DOHH2 (cell line): Measurements from ENCODE around the gene NFX1.

Experiments used
- H3F3A ChIP-seq: fragments of 200-600 bp; sonication (generic), shearing (Covaris generic); 2 replicates; pipeline ENCODE4 v1.6.0; 2016; ENCODE audit warnings: antibody characterized with exemption, mild to moderate bottlenecking; ENCODE audit not compliant: control insufficient read depth, insufficient read depth
- H3K27ac ChIP-seq: fragments of 200-600 bp; sonication (generic); 2 replicates; pipeline ENCODE4 v1.5.1; 2014; ENCODE audit warnings: low read depth, mild to moderate bottlenecking, low read length, moderate library complexity
- H3K27me3 ChIP-seq: fragments of 200-600 bp; sonication (generic); 2 replicates; pipeline ENCODE4 v1.6.1; 2014; ENCODE audit warnings: mild to moderate bottlenecking, low read length, mixed read lengths; ENCODE audit not compliant: control insufficient read depth
- H3K36me3 ChIP-seq: fragments of 200-600 bp; sonication (generic); 2 replicates; pipeline ENCODE4 v1.6.1; 2014; ENCODE audit warnings: mild to moderate bottlenecking, low read length, moderate library complexity, mixed read lengths; ENCODE audit not compliant: control insufficient read depth
- H3K4me1 ChIP-seq: fragments of 200-600 bp; sonication (generic); 2 replicates; pipeline ENCODE4 v1.6.1; 2014; ENCODE audit warnings: mild to moderate bottlenecking, low read length, mixed read lengths; ENCODE audit not compliant: control insufficient read depth
- H3K4me2 ChIP-seq: fragments of 200-600 bp; sonication (generic); 2 replicates; pipeline ENCODE4 v1.6.0; 2014; ENCODE audit warnings: mild to moderate bottlenecking, low read length, moderate library complexity
- H3K4me3 ChIP-seq: fragments of 200-600 bp; sonication (generic); 2 replicates; pipeline ENCODE4 v1.5.1; 2014; ENCODE audit warnings: mild to moderate bottlenecking, low read length, mixed read lengths
- H3K79me2 ChIP-seq: fragments of 200-600 bp; sonication (generic); 2 replicates; pipeline ENCODE4 v1.6.1; 2014; ENCODE audit warnings: mild to moderate bottlenecking, low read length, mixed read lengths; ENCODE audit not compliant: control insufficient read depth
- H3K9me2 ChIP-seq: fragments of 200-600 bp; sonication (generic); replicated peaks from 2 replicates; pipeline ENCODE4 v1.6.1; 2014; ENCODE audit warnings: mild to moderate bottlenecking, low read length, mixed read lengths; ENCODE audit not compliant: control insufficient read depth
- H3K9me3 ChIP-seq: fragments of 200-600 bp; sonication (generic); 2 replicates; pipeline ENCODE4 v1.6.1; 2014; ENCODE audit warnings: antibody characterized with exemption, low read length, mixed read lengths; ENCODE audit not compliant: control insufficient read depth, insufficient read depth
- H4K20me1 ChIP-seq: fragments of 200-600 bp; sonication (generic); 2 replicates; pipeline ENCODE4 v1.6.0; 2014; ENCODE audit warnings: low read depth, mild to moderate bottlenecking, antibody characterized with exemption, low read length, moderate library complexity; ENCODE audit not compliant: control insufficient read depth, insufficient read depth
- CTCF ChIP-seq: fragments of 200-600 bp; sonication (generic); IDR thresholded peaks from one replicate; pipeline ENCODE4 v1.5.1; 2014; ENCODE audit warnings: antibody characterized with exemption, mild to moderate bottlenecking, low read depth, low read length; ENCODE audit not compliant: poor library complexity, severe bottlenecking
- EZH2phosphoT487 ChIP-seq: fragments of 200-600 bp; sonication (generic); IDR thresholded peaks from 2 replicates; pipeline ENCODE4 v1.6.1; 2017; ENCODE audit warnings: borderline replicate concordance, mild to moderate bottlenecking, antibody characterized with exemption, low read length, moderate library complexity, mixed read lengths

Gene NFX1

GRCh38 chr9:33288235-33288634, 2.1 kb upstream of the NFX1 start:
- Histone ChIP-seq H3K27ac (no peak overlapping the region), H4K20me1 (no peaks in the 10 kb centered on the region), H3K36me3 (peaks cover 30% of the 10 kb centered on the region), H3K4me3 (no peak overlapping the region), H3K4me1 (peaks cover 40% of the 10 kb centered on the region), H3K9me2 (no peaks in the 10 kb centered on the region), H3F3A (peaks cover 11% of the 10 kb centered on the region), H3K4me2 (no peak overlapping the region), H3K27me3 (no peaks in the 10 kb centered on the region), H3K9me3 (no peaks in the 10 kb centered on the region), H3K79me2 (peaks cover 33% of the 10 kb centered on the region)
- no peak for TF ChIP-seq CTCF
- no peak for TF ChIP-seq EZH2phosphoT487

- H3K4me3 ChIP-seq = peak overlapping the region; percentile 99
- peaks cover 40% of the 10 kb centered on the region for H3K79me2 ChIP-seq
- peaks cover 47% of the 10 kb centered on the region for H3K4me1 ChIP-seq
- H3K9me2 ChIP-seq = no peaks in the 10 kb centered on the region
- H3K9me3 ChIP-seq = no peaks in the 10 kb centered on the region
- peaks cover 11% of the 10 kb centered on the region for H3F3A ChIP-seq
- TF ChIP-seq EZH2phosphoT487 = no peak
- no peak for TF ChIP-seq CTCF
- peak overlapping the region; percentile 99 for H3K27ac ChIP-seq
- H3K4me2 ChIP-seq = peak overlapping the region; percentile 70
- H3K36me3 ChIP-seq = peaks cover 37% of the 10 kb centered on the region
- no peaks in the 10 kb centered on the region for H4K20me1 ChIP-seq
- H3K27me3 ChIP-seq = no peaks in the 10 kb centered on the region
Measured at GRCh38 chr9:33288828-33289483, 1.4 kb upstream of the NFX1 start.

GRCh38 chr9:33289496-33289895, 820 bp upstream of the NFX1 start:
- Histone ChIP-seq H3K4me2 (peak overlapping the region; percentile 70), H3K4me1 (peaks cover 53% of the 10 kb centered on the region), H3K79me2 (peaks cover 45% of the 10 kb centered on the region), H3F3A (peaks cover 14% of the 10 kb centered on the region), H3K9me2 (no peaks in the 10 kb centered on the region), H4K20me1 (no peaks in the 10 kb centered on the region), H3K4me3 (peak overlapping the region; percentile 99), H3K27me3 (no peaks in the 10 kb centered on the region), H3K9me3 (no peaks in the 10 kb centered on the region), H3K27ac (peak overlapping the region; percentile 99), H3K36me3 (peaks cover 43% of the 10 kb centered on the region)
- TF ChIP-seq CTCF = no peak
- TF ChIP-seq EZH2phosphoT487 = no peak
